ENCODE measurements around the gene MAP3K7CL.
"Not testable (repeated sequence)": the region's sequence is repeated elsewhere in the genome, so short reads cannot be mapped to it uniquely, and the experiment has no call there.

The MAP3K7CL gene

DNA sequence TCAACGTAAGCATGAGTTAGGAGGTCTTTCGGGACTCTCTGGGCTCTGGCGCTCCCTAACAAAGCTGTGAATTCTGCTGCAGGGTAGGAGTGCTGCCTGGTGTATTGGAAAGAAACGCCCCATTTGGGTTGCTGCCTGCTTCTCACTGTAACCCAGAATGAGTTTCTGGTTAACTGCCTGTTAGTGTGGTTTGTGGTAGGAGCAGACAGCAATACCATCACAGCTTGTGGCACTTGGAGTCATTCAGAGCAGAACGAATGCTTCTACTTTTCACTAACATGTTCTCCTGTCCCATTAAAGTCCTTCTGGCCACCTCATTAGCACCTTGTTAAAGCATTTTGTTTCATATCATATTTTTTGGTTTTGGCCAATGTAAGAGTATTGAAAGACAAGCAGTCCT lies 18.1 kb downstream of the MAP3K7CL start:
- no peak overlapping the region for H3K4me3 ChIP-seq (ENCODE audit: low read length)
- TF ChIP-seq ZNF274 (IDR thresholded peaks at IDR 0.05; ENCODE audit: low read depth, low read length), result no peak

DNA sequence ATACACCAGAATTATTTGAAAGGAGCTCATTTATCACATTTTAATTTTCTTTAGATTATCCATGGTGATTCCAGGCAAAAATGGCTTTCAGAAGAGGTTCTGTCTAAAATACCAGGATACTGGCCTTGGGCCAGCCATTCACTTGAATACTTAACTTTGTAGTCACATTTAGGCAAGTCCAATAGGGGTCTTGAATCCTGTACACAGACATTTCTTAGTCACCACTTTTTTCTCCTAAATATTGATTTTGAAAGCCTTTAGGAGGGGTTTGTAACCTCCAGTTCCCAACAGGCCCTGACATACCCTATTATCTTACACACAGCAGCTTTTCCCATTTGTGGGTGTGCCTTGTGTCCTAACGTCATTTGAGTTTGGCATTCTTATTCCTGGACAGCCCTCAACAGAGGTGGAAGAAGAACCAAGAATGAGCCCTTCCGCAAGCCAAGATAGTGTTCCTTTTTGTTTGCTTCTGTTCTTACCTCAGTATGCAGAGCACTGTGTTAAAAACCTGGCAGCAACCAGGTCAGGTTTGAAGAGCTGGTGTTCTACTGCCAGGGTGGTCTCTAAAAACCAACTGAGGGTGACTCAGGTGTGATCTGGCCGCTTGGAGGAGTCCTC lies 19.5 kb downstream of the MAP3K7CL start:
- no peak overlapping the region for H3K4me3 ChIP-seq (ENCODE audit: low read length)
- no peak for TF ChIP-seq ZNF274 (IDR thresholded peaks at IDR 0.05; ENCODE audit: low read depth, low read length)

DNA sequence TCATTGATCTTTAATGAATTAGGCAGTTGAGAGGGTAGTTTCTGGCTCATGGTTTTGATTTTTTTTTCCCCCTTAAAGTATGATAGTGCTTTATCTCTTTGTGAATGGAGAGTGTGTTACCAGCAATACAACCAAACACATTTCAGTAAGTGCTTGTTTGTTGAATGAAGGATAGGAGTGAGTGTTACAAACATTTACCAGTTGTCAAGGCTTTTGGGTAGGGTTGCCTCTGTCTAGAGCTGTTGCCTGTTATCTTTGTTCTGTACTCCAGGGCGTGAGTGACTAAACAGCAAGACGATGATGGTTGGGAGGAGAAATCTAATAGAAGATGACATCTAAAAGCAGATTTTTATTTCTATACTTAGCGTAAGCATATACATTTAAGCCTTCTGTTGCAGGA lies 21.5 kb downstream of the MAP3K7CL start:
- no peak overlapping the region for H3K4me3 ChIP-seq (ENCODE audit: low read length)
- no peak for TF ChIP-seq ZNF274 (IDR thresholded peaks at IDR 0.05; ENCODE audit: low read depth, low read length)

DNA sequence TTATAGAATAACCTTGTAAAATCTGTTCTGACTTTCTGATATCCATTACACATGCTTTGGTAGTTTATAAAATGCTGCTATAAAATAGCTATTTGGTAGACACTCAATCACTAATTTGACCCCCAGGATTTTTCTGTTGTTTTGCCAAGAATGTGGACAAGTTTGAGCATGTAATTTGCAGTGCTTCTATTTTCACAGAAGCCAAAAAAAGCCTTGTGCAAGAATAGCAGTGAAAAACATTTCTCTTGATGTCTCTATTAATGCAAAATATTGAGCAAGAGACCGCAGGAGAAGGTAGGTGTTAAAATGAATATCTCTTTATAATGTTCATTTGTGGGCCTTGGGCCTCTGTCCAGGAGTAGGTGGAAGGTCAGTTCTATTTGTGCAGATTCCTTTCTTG lies 22.5 kb downstream of the MAP3K7CL start:
- no peak for TF ChIP-seq ZNF274 (IDR thresholded peaks at IDR 0.05; ENCODE audit: low read depth, low read length)
- no peak overlapping the region for H3K4me3 ChIP-seq (ENCODE audit: low read length)

DNA sequence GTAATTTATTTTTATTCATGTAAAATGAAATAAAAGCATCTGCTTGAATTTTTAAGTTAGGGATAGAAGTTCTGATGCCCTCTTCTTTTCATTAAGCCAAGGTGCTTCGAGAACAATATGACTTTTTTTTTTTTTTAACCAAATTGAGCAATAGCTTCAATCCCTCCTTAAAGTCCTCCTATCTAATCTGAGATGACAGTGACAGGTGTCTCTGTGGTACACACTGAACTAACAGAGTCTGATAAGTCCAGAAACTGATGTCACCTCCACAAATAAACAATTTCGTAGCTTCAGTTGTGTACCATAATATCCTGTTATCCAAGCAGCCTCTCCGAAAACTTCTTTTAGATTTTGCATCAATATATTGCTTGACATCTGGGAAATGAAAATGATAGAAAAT lies 23.8 kb downstream of the MAP3K7CL start:
- H3K4me3 ChIP-seq (ENCODE audit: low read length), result no peak overlapping the region
- TF ChIP-seq ZNF274 (IDR thresholded peaks at IDR 0.05; ENCODE audit: low read depth, low read length), result no peak

DNA sequence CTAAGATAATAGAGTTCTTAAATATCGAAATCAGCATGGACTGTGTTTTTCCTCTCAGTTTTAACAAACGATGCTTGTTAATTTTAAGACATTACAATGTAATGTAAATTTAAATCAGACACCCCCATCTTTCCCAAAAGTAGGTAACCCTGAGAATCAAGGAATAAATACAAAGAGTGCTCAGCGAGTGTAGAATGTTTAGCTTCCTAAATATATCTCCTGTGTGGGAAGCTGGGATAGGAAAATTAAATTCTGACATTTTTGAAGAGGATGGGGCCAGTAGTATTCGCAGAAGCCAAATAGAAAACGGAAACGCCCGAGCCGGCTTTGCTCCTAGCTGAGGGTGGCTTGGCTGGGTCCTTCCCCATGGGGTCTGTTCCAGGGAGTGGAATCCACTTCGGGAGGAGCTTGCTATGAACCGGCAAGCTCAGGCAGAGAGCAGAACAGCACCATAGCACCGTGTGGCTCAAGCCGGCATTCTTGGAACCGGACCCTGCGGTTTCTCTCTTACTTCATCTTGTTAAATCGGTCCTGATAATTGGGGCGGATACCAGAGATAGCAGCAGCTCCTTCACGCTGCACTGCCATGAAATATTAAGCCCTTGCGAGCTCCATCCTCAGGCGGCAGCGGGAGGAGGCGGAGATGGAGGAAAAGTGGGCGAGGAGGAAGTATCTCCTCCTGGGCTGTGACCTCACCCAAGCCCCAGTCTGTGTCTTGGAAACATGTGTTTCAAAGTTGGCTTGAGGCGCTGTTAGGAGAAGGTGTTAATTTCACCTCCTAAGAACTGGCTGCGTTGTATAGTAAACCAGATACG lies 24.9 kb downstream of the MAP3K7CL start:
- no peak for TF ChIP-seq ZNF274 (IDR thresholded peaks at IDR 0.05; ENCODE audit: low read depth, low read length)
- H3K4me3 ChIP-seq (ENCODE audit: low read length), result no peak overlapping the region; the same call in 1 of the 2 replicates

DNA sequence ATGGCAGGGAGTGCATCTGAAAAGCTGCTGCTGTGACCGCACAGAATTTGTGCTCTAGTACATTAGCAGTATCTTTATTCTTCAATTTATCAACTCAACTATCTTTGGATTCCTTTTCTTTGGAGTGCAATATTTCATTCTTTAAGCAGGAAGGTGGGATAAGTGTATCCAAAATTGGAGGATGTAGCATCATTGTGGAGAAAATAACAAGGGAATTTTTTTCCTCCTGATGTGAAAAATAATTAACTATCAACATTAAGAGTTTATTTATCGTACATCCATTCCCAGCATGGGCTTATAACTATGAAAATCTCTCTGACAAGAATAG lies 25.5 kb downstream of the MAP3K7CL start:
- no peak for TF ChIP-seq ZNF274 (IDR thresholded peaks at IDR 0.05; ENCODE audit: low read depth, low read length)
- no peak overlapping the region for H3K4me3 ChIP-seq (ENCODE audit: low read length)

DNA sequence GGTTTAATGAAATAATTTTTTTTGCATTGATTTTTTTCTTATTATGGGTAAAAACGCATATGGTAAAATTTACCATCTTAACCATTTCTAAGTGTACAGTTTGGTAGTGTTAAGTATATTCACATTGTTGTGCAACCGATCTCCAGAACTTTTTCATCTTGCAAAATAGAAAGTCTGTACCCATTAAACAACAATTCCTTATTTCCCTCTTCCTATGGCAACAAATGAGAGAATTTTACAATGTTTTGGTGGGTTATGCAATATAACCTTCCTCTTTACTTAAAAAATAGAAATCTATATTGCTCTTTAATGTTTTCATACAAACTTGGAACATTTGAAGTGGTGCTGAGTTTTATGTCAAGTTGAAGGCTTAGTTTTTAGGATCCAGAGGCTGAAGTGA lies 26.6 kb downstream of the MAP3K7CL start:
- no peak for TF ChIP-seq ZNF274 (IDR thresholded peaks at IDR 0.05; ENCODE audit: low read depth, low read length)
- H3K4me3 ChIP-seq (ENCODE audit: low read length), result no peak overlapping the region

DNA sequence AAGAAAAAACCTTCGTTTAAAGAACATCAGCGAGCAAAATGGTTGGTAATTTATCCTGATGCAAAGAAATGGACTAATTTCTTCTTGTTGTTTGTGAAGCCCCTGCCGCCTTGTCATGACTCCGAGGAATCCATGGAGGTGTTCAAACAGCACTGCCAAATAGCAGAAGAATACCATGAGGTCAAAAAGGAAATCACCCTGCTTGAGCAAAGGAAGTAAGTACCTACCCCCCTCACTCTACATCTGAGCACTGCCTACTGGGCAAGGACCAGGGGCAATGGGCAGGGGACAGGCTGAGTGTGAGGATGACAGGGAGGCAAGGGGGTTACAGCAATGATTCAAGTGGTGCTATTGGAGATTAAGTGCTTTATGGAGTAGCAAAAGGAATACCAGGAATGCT lies 29.4 kb downstream of the MAP3K7CL start:
- TF ChIP-seq ZNF274 (IDR thresholded peaks at IDR 0.05; ENCODE audit: low read depth, low read length), result no peak
- H3K4me3 ChIP-seq (ENCODE audit: low read length), result no peak overlapping the region

DNA sequence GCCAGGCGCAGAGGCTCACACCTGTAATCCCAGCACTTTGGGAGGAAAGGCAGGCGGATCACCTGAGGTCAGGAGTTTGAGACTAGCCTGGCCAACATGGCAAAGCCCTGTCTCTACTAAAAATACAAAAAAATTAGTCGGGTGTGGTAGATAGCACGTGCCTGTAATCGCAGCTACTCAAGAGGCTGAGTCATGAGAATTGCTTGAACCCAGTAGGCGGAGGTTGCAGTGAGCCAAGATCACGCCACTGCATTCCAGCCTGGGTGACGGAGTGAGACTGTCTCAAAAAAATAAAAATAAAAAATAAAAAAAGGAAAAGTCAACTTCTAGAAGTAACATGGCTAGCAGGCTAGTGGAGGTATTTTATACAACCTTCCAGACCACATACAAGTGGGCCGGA lies 32.4 kb downstream of the MAP3K7CL start:
- H3K4me3 ChIP-seq (ENCODE audit: low read length), result not testable (repeated sequence)

DNA sequence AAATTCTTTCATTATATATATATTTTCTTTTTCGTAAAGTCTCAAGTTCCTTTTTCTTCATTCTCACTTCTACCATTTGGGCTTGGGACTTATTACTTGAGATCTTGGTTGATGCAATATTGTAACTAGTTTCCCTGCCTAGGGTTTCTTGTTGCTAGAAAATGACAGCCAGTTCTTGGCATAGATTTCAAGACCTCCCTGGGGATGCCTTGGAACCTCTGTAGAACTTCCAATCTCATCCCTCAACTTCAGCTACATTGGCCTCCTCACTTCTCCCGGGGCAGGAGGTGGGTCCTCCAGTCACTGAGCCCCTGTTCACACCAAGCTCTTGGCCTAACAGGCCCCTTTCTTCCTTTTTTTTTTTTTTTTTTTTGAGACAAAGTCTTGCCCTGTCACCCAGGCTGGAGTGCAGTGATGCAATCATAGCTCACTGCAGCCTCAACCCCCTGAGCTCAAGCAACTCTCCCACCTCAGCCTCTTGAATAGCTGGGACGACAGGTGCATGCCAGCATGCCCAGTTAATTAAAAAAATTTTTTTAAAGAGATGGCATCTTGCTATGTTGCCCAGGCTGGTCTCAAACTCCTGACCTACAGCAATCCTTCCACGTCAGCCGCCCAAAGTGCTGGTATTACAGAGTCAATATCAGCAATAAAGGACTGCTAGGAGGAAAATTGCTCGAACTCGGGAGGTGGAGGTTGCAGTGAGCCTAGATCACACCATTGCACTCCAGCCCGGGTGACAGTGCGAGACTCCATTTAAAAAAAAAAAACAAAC lies 33.1 kb downstream of the MAP3K7CL start:
- no peak for TF ChIP-seq ZNF274 (IDR thresholded peaks at IDR 0.05; ENCODE audit: low read depth, low read length)
- no peak overlapping the region for H3K4me3 ChIP-seq (ENCODE audit: low read length)

DNA sequence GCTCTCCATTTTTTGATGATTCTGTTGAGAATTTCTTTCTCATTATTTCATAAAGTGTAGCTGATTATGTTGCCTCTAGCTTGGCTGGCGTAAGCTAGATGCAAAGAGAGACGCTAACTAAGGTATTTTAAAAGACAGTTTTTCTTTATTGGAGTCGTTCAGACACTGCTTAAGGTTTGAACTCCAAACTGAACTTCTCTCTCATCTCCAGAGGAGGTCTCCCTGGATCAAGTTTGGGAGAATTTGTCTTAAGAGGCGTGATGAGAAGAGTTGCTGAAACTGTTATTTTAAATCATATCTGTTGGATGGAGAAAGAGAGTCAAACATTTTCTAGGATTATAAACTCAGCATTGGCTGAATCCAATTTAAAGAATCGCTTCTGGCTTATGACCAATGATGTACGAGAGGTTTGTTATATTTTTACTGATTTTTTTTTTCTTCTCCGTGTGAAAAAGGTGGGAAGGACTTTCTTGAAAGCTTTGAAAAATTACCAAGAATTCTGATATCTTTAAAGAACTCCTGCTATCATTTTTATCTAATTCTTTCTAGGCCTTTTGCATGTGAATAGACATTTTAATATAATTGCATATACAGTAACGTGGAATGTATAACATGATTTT lies 34.0 kb downstream of the MAP3K7CL start:
- H3K4me3 ChIP-seq (ENCODE audit: low read length), result no peak overlapping the region
- TF ChIP-seq ZNF274 (IDR thresholded peaks at IDR 0.05; ENCODE audit: low read depth, low read length), result no peak

DNA sequence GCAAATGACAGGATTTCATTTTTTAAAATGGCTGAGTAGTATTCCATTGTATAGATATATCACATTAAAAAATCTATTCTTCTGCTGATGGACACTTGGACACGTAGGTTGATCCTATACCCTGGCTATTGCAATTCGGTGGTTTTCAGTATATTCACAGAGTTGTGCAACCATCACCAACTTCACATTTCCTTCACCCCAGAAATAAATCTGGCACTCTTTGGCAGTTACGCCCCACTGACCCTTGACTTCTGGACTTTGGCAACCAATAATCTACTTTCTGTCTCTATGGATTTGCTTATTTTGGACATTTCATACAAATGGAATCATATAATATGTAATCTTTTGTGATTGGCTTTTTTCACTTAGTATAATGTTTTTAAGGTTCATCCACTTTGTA lies 35.9 kb downstream of the MAP3K7CL start:
- H3K4me3 ChIP-seq (ENCODE audit: low read length), result no peak overlapping the region
- TF ChIP-seq ZNF274 (IDR thresholded peaks at IDR 0.05; ENCODE audit: low read depth, low read length), result no peak

DNA sequence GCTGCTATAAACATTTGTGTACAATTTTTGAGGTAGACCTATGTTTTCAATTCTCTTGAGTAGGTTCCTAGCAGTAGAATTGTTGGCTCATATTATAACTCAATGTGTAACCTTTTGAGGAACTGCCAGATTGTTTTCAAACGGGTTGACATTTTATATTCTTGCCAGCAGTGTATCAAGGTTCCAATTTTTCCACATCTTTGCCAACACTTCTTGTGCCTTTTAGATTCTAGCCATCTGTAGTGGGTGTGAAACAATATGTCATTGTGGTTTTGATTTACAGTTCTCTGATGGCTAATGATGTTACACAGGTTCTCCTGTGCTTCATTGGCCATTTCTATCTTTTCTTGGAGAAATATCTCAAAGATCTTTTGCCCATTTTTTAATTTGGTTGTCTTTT lies 36.4 kb downstream of the MAP3K7CL start:
- no peak overlapping the region for H3K4me3 ChIP-seq (ENCODE audit: low read length)
- TF ChIP-seq ZNF274 (IDR thresholded peaks at IDR 0.05; ENCODE audit: low read depth, low read length), result no peak

DNA sequence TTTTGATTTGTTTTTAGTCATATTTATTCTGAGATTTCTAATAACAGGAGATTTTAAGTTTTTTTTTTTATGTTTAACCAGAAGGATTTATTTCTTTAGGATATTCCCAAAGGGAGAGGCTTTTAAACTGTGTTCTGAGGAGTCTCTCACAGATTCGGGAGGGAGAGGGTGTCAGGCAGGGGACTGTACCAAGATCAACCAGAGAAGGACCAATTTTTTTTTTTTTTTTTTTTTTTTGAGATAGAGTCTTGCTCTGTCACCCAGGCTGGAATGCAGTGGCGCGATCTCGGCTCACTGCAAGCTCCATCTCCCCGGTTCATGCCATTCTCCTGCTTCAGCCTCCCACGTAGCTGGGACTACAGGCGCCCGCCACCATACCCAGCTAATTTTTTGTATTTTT lies 37.0 kb downstream of the MAP3K7CL start:
- not testable (repeated sequence) for H3K4me3 ChIP-seq (ENCODE audit: low read length)

Measured in GM08714 (cell line).